HepG2 (cell line): Measurements from ENCODE around the gene TNFAIP8L1. TPM values are rescaled to one million over a fixed set of nuclear protein-coding genes. Genes with fewer than 3 reads are reported as not detected.
A peak's percentile ranks its signal among the peaks of the same experiment; 100 is the strongest.

ENCODE experiments used
- CBX1 ChIP-seq: IDR thresholded peaks from one replicate; pipeline ENCODE4 v1.6.1; 2016; ENCODE audit warnings: antibody characterized with exemption, low read depth
- FOSL2 ChIP-seq: sonication (generic); formaldehyde crosslinking; IDR thresholded peaks from 2 replicates; pipeline ENCODE4 v1.4.0; 2020; ENCODE audit warnings: missing genetic modification reagents
- FOXA3 ChIP-seq: IDR thresholded peaks from 2 replicates; pipeline ENCODE4 v1.6.1; 2016; ENCODE audit warnings: missing genetic modification reagents, missing compliant biosample characterization
- HCFC1 ChIP-seq: fragments of 150-350 bp; IDR thresholded peaks from 2 replicates; pipeline ENCODE4 v1.6.1; 2014; ENCODE audit warnings: low read depth, low read length
- HINFP ChIP-seq: sonication (generic); formaldehyde crosslinking; IDR thresholded peaks from 2 replicates; pipeline ENCODE4 v1.4.0; 2020; ENCODE audit warnings: low read depth, mild to moderate bottlenecking, missing genetic modification reagents
- HMGXB4 ChIP-seq, 2 experiments: sonication (generic) in 1 of 2; formaldehyde crosslinking in 1 of 2; IDR thresholded peaks; 2 replicates each; pipeline versions ENCODE4 v1.4.0 to v1.6.1; 2018 to 2020; ENCODE audit warnings: missing genetic modification reagents in 2 of 2, borderline replicate concordance in 1 of 2, low read depth in 1 of 2, mild to moderate bottlenecking in 1 of 2, missing biosample characterization in 1 of 2
- JUND ChIP-seq: sonication (generic); formaldehyde crosslinking; IDR thresholded peaks from 2 replicates; pipeline ENCODE4 v1.8.0; 2022; ENCODE audit warnings: mild to moderate bottlenecking, missing genetic modification reagents
- KLF16 ChIP-seq, 2 experiments: sonication (generic) in 1 of 2; formaldehyde crosslinking in 1 of 2; IDR thresholded peaks; 2 replicates each; pipeline versions ENCODE4 v1.6.1 to v1.8.0; 2016 to 2023; ENCODE audit warnings: missing genetic modification reagents in 2 of 2, missing compliant biosample characterization in 1 of 2
- KMT2B ChIP-seq: IDR thresholded peaks from 2 replicates; pipeline ENCODE4 v1.6.1; 2016; ENCODE audit warnings: missing genetic modification reagents, missing compliant biosample characterization
- NR0B2 ChIP-seq: sonication (generic); formaldehyde crosslinking; IDR thresholded peaks from 2 replicates; pipeline ENCODE4 v1.4.0; 2020; ENCODE audit warnings: mild to moderate bottlenecking, missing genetic modification reagents
- REXO4 ChIP-seq: sonication (generic); formaldehyde crosslinking; IDR thresholded peaks from 2 replicates; pipeline ENCODE4 v1.8.0; 2022; ENCODE audit warnings: missing genetic modification reagents, mild to moderate bottlenecking, borderline replicate concordance
- RXRB ChIP-seq: IDR thresholded peaks from 2 replicates; pipeline ENCODE4 v1.6.1; 2016; ENCODE audit warnings: borderline replicate concordance, missing genetic modification reagents, missing compliant biosample characterization
- STAG1 ChIP-seq: sonication (generic); formaldehyde crosslinking; IDR thresholded peaks from 2 replicates; pipeline ENCODE4 v1.4.0; 2020; ENCODE audit warnings: missing genetic modification reagents
- TBX2 ChIP-seq: sonication (generic); formaldehyde crosslinking; IDR thresholded peaks from 2 replicates; pipeline ENCODE4 v1.5.0; 2020; ENCODE audit warnings: missing genetic modification reagents, mild to moderate bottlenecking, borderline replicate concordance
- ZBTB42 ChIP-seq: sonication (generic); formaldehyde crosslinking; IDR thresholded peaks from 2 replicates; pipeline ENCODE4 v1.5.0; 2020; ENCODE audit warnings: mild to moderate bottlenecking, missing genetic modification reagents
- ZFAT ChIP-seq: sonication (generic); formaldehyde crosslinking; conservative IDR thresholded peaks from 2 replicates; pipeline ENCODE4 v1.8.1; 2023; ENCODE audit warnings: missing genetic modification reagents, inconsistent platforms
- ZMAT5 ChIP-seq: sonication (generic); formaldehyde crosslinking; IDR thresholded peaks from 2 replicates; pipeline ENCODE4 v1.5.0; 2020; ENCODE audit warnings: mild to moderate bottlenecking, low read depth, missing genetic modification reagents, borderline replicate concordance
- ZNF260 ChIP-seq: sonication (generic); formaldehyde crosslinking; IDR thresholded peaks from 2 replicates; pipeline ENCODE4 v1.4.0; 2020; ENCODE audit warnings: missing genetic modification reagents, low read depth, mild to moderate bottlenecking, borderline replicate concordance
- ZNF280D ChIP-seq: sonication (generic); formaldehyde crosslinking; IDR thresholded peaks from 2 replicates; pipeline ENCODE4 v1.5.1; 2020; ENCODE audit warnings: mild to moderate bottlenecking, missing genetic modification reagents
- ZNF292 ChIP-seq: sonication (generic); formaldehyde crosslinking; IDR thresholded peaks from 2 replicates; pipeline ENCODE4 v1.8.1; 2022; ENCODE audit warnings: mild to moderate bottlenecking, low read depth, missing genetic modification reagents, borderline replicate concordance
- ZNF558 ChIP-seq: sonication (generic); formaldehyde crosslinking; IDR thresholded peaks from 2 replicates; pipeline ENCODE4 v1.9.0; 2022; ENCODE audit warnings: mild to moderate bottlenecking, missing genetic modification reagents, borderline replicate concordance
- polyA plus RNA-seq, 8 experiments: library from polyadenylated mRNA; depleted of rRNA in 3 of 8; stranded (reverse) in 7 of 8; unstranded in 1 of 8; fragments of >200 nt; fragmentation: Illumina TruSeq in 4 of 8; extraction: Trizol in 4 of 8; gene quantifications; 2 replicates each; pipeline versions ENCODE4 v1.2.1 to v1.2.3, GENCODE V29; 2011 to 2016; ENCODE audit warnings: low read depth in 4 of 8, missing spikeins in 1 of 8, mixed read lengths in 1 of 8; ENCODE audit not compliant: insufficient read depth in 1 of 8
- total RNA-seq, 5 experiments: library from RNA; depleted of rRNA; stranded (reverse); fragments of >200 nt; fragmentation: Illumina TruSeq; extraction: Trizol; gene quantifications; 2 replicates each; pipeline ENCODE4 v1.2.3, GENCODE V29; 2016; ENCODE audit warnings: low read depth in 1 of 5

Gene TNFAIP8L1
- total and polyA plus RNA-seq, 2 of the 13 experiments (the other 11 are each of a cell fraction or from before 2014, with no cell fraction given), result 13.4 to 21.4 TPM

GRCh38 chr19:4633140-4633967 lies 6.0 kb upstream of the TNFAIP8L1 start (continued):
- TF ChIP-seq KLF16 (CRISPR knock-in tag; IDR thresholded peaks at IDR 0.05) (peak in 1 of 2 experiments; percentile 59; a peak in 1 of 4 replicates), ZFAT (CRISPR knock-in tag) (no peak), HMGXB4 (CRISPR knock-in tag; IDR thresholded peaks at IDR 0.05; ENCODE audit: borderline replicate concordance in 1 of 2, low read depth in 1 of 2) (peak; percentile 40 to 46; a peak in 2 of 4 replicates), CBX1 (peak; percentile 61), HCFC1 (no peak), ZNF558 (no peak), TBX2 (peak; percentile 14; the same call in 1 of the 2 replicates), NR0B2 (CRISPR knock-in tag) (no peak), ZNF280D (CRISPR knock-in tag) (peak; percentile 80), JUND (CRISPR knock-in tag) (peak; percentile 13; the same call in 1 of the 2 replicates), ZBTB42 (CRISPR knock-in tag) (no peak), ZNF260 (CRISPR knock-in tag) (no peak), ZNF292 (CRISPR knock-in tag) (0 out of 2 replicates have a peak, but pooled peaks have one; percentile 23), REXO4 (CRISPR knock-in tag) (no peak), ZMAT5 (CRISPR knock-in tag) (no peak), RXRB (0 out of 2 replicates have a peak, but pooled peaks have one; percentile 15), FOXA3 (CRISPR knock-in tag) (peak; percentile 19; the same call in 1 of the 2 replicates), HINFP (no peak), KMT2B (no peak), FOSL2 (CRISPR knock-in tag) (peak; percentile 58), STAG1 (CRISPR knock-in tag) (peak; percentile 76)
